H9 (cell line): ENCODE data around the gene OR5K2. TPM values are rescaled to one million over a fixed set of nuclear protein-coding genes. Genes with fewer than 3 reads are reported as not detected.

ENCODE experiments used
- DNase-seq: peaks from one replicate; pipeline ENCODE4 v3.0.0-alpha.2; 2017
- H2AFZ ChIP-seq: one replicate; pipeline ENCODE4 v1.6.1; 2013; ENCODE audit warnings: mild to moderate bottlenecking, low read length, control low read depth, moderate library complexity
- H2AK5ac ChIP-seq: 2 replicates; pipeline ENCODE4 v1.6.1; 2013; ENCODE audit warnings: low read length, control low read depth, mixed read lengths; ENCODE audit not compliant: insufficient read length
- H2BK120ac ChIP-seq: one replicate; pipeline ENCODE4 v1.6.1; 2013; ENCODE audit warnings: low read depth, mild to moderate bottlenecking, low read length, control low read depth, inconsistent platforms; ENCODE audit not compliant: poor library complexity, severe bottlenecking
- H2BK12ac ChIP-seq: 2 replicates; pipeline ENCODE4 v1.6.1; 2013; ENCODE audit warnings: low read length, control low read depth, mixed read lengths, low read depth; ENCODE audit not compliant: insufficient read length
- H2BK15ac ChIP-seq: 2 replicates; pipeline ENCODE4 v1.6.1; 2013; ENCODE audit warnings: low read depth, low read length, control low read depth
- H2BK20ac ChIP-seq: one replicate; pipeline ENCODE4 v1.6.1; 2013; ENCODE audit warnings: low read depth, mild to moderate bottlenecking, low read length, control low read depth, inconsistent platforms; ENCODE audit not compliant: poor library complexity, severe bottlenecking
- H2BK5ac ChIP-seq: 2 replicates; pipeline ENCODE4 v1.6.1; 2013; ENCODE audit warnings: low read length, control low read depth, mixed read lengths; ENCODE audit not compliant: insufficient read length
- H3K14ac ChIP-seq: 2 replicates; pipeline ENCODE4 v1.6.1; 2013; ENCODE audit warnings: low read length, control low read depth; ENCODE audit not compliant: insufficient read depth
- H3K18ac ChIP-seq: 2 replicates; pipeline ENCODE4 v1.6.1; 2013; ENCODE audit warnings: low read depth, mild to moderate bottlenecking, mixed read lengths, low read length, control low read depth; ENCODE audit not compliant: insufficient read length
- H3K23ac ChIP-seq: 2 replicates; pipeline ENCODE4 v1.6.1; 2013; ENCODE audit warnings: low read length, control low read depth, mixed read lengths, low read depth; ENCODE audit not compliant: insufficient read length
- H3K23me2 ChIP-seq: 2 replicates; pipeline ENCODE4 v1.6.1; 2013; ENCODE audit warnings: low read depth, mild to moderate bottlenecking, mixed read lengths, low read length, control low read depth; ENCODE audit not compliant: insufficient read length, poor library complexity, severe bottlenecking
- H3K27ac ChIP-seq: 2 replicates; pipeline ENCODE4 v1.5.1; 2013; ENCODE audit warnings: low read length, control low read depth, mixed read lengths, low read depth; ENCODE audit not compliant: insufficient read length
- H3K27me3 ChIP-seq: 2 replicates; pipeline ENCODE4 v1.6.1; 2013; ENCODE audit warnings: low read length, control low read depth, inconsistent platforms; ENCODE audit not compliant: insufficient read depth
- H3K4ac ChIP-seq: 2 replicates; pipeline ENCODE4 v1.6.1; 2013; ENCODE audit warnings: low read depth, mild to moderate bottlenecking, control low read depth, inconsistent platforms, low read length, moderate library complexity
- H3K4me1 ChIP-seq: 2 replicates; pipeline ENCODE4 v1.6.1; 2013; ENCODE audit warnings: low read length, control low read depth, inconsistent platforms; ENCODE audit not compliant: insufficient read depth
- H3K4me2 ChIP-seq: 2 replicates; pipeline ENCODE4 v1.6.1; 2013; ENCODE audit warnings: low read length, control low read depth, mixed read lengths; ENCODE audit not compliant: insufficient read length, insufficient read depth
- H3K56ac ChIP-seq: 2 replicates; pipeline ENCODE4 v1.6.1; 2013; ENCODE audit warnings: low read depth, mild to moderate bottlenecking, mixed read lengths, low read length, control low read depth; ENCODE audit not compliant: insufficient read length
- H3K79me1 ChIP-seq: 2 replicates; pipeline ENCODE4 v1.6.1; 2013; ENCODE audit warnings: low read depth, mild to moderate bottlenecking, moderate library complexity, low read length, control low read depth, inconsistent platforms; ENCODE audit not compliant: insufficient read depth, poor library complexity, severe bottlenecking
- H3K79me2 ChIP-seq: 2 replicates; pipeline ENCODE4 v1.6.1; 2013; ENCODE audit warnings: low read length, control low read depth, inconsistent platforms; ENCODE audit not compliant: insufficient read depth
- H3K9ac ChIP-seq: 2 replicates; pipeline ENCODE4 v1.6.1; 2013; ENCODE audit warnings: low read length, control low read depth, mixed read lengths; ENCODE audit not compliant: insufficient read length; ENCODE audit errors: extremely low read depth
- H3K9me3 ChIP-seq: one replicate; pipeline ENCODE4 v1.6.1; 2013; ENCODE audit warnings: low read depth, low read length, inconsistent platforms; ENCODE audit not compliant: control insufficient read depth
- H3T11ph ChIP-seq: one replicate; pipeline ENCODE4 v1.6.1; 2013; ENCODE audit warnings: mild to moderate bottlenecking, low read length, control low read depth, inconsistent platforms
- H4K20me1 ChIP-seq: one replicate; pipeline ENCODE4 v1.6.1; 2013; ENCODE audit not compliant: control insufficient read depth, insufficient read length, insufficient read depth
- H4K5ac ChIP-seq: 2 replicates; pipeline ENCODE4 v1.6.1; 2013; ENCODE audit warnings: low read depth, mild to moderate bottlenecking, mixed read lengths, low read length, control low read depth; ENCODE audit not compliant: insufficient read length
- H4K8ac ChIP-seq: replicated peaks from 2 replicates; pipeline ENCODE4 v1.6.1; 2013; ENCODE audit warnings: low read length, control low read depth, mixed read lengths, low read depth; ENCODE audit not compliant: insufficient read length
- H4K91ac ChIP-seq: 2 replicates; pipeline ENCODE4 v1.6.1; 2013; ENCODE audit warnings: low read depth, mild to moderate bottlenecking, moderate library complexity, mixed read lengths, low read length, control low read depth; ENCODE audit not compliant: insufficient read length
- H3K27ac Mint-ChIP-seq, 3 experiments: 2 replicates in 2 of 3; 3 replicates in 1 of 3; pipeline ENCODE4 v1.8.0; 2020 to 2021; ENCODE audit warnings: mixed read lengths in 3 of 3, mild to moderate bottlenecking in 1 of 3, moderate library complexity in 1 of 3
- H3K27me3 Mint-ChIP-seq: 2 replicates; pipeline ENCODE4 v1.8.0; 2021; ENCODE audit warnings: low read depth, mild to moderate bottlenecking, moderate library complexity, mixed read lengths
- H3K36me3 Mint-ChIP-seq, 3 experiments: 2 replicates in 2 of 3; 3 replicates in 1 of 3; pipeline ENCODE4 v1.8.0; 2020 to 2021; ENCODE audit warnings: low read depth in 3 of 3, mixed read lengths in 3 of 3; ENCODE audit not compliant: insufficient read depth in 1 of 3
- H3K4me1 Mint-ChIP-seq, 2 experiments: 2 replicates each; pipeline ENCODE4 v1.8.0; 2020; ENCODE audit warnings: mixed read lengths in 2 of 2
- H3K4me3 Mint-ChIP-seq, 2 experiments: 2 replicates in 1 of 2; 3 replicates in 1 of 2; pipeline ENCODE4 v1.8.0; 2020 to 2021; ENCODE audit warnings: mild to moderate bottlenecking in 2 of 2, mixed read lengths in 2 of 2, moderate library complexity in 1 of 2
- H3K9me3 Mint-ChIP-seq, 2 experiments: 2 replicates in 1 of 2; 3 replicates in 1 of 2; pipeline ENCODE4 v1.8.0; 2020; ENCODE audit warnings: mild to moderate bottlenecking in 2 of 2, mixed read lengths in 2 of 2, moderate library complexity in 1 of 2
- CTCF ChIP-seq: fragments of 200-600 bp; sonication (generic); conservative IDR thresholded peaks from 3 replicates; pipeline ENCODE4 v1.8.0; 2021; ENCODE audit warnings: antibody characterized with exemption, mild to moderate bottlenecking
- WGBS: extraction: QIAGEN DNeasy Blood & Tissue Kit; methylation state at CpG from one replicate; pipeline ENCODE4 v1.1.7; 2013; ENCODE audit warnings: missing lambda C conversion rate, low lambda C conversion rate, mixed read lengths; ENCODE audit not compliant: insufficient read length; ENCODE audit errors: extremely low coverage; 5-methylcytosine and 5-hydroxymethylcytosine counted together
- total RNA-seq: library from RNA; stranded (reverse); gene quantifications from 2 replicates; pipeline ENCODE4 v1.2.1, GENCODE V29; 2021

The OR5K2 gene
- total RNA-seq, 1 experiment from 2014 or later: not detected

GRCh38 chr3:98542623-98543022 lies 45.1 kb downstream of the OR5K2 start:
- no peak overlapping the region for H2BK120ac ChIP-seq
- DNase-seq: no peak
- H3K27ac ChIP-seq: no peak overlapping the region
- H3T11ph ChIP-seq: no peak overlapping the region
- no peak overlapping the region for H3K4ac ChIP-seq
- Mint-ChIP-seq H3K9me3 (no peaks in the 10 kb centered on the region), H3K4me1 (peaks cover 5 to 6% of the 10 kb centered on the region in 2 experiments), H3K36me3 (no peaks in the 10 kb centered on the region), H3K27ac (no peak overlapping the region), H3K27me3 (no peaks in the 10 kb centered on the region), H3K4me3 (no peak overlapping the region)
- H2BK15ac ChIP-seq: no peak overlapping the region
- no peak for TF ChIP-seq CTCF
- H3K79me2 ChIP-seq: no peaks in the 10 kb centered on the region
- no peak overlapping the region for H2BK12ac ChIP-seq
- no peak overlapping the region for H2AFZ ChIP-seq
- H3K23ac ChIP-seq: no peak overlapping the region
- no peak overlapping the region for H3K56ac ChIP-seq
- H3K9ac ChIP-seq: no peak overlapping the region
- WGBS: no CpG with 5 or more reads among the region's 1 CpG
- H4K20me1 ChIP-seq: no peaks in the 10 kb centered on the region
- no peak overlapping the region for H4K8ac ChIP-seq
- no peaks in the 10 kb centered on the region; the same call in 1 of the 2 replicates for H3K4me1 ChIP-seq
- no peak overlapping the region for H3K18ac ChIP-seq
- no peak overlapping the region for H3K14ac ChIP-seq
- no peak overlapping the region for H4K91ac ChIP-seq
- H4K5ac ChIP-seq: no peak overlapping the region
- H3K23me2 ChIP-seq: no peaks in the 10 kb centered on the region
- no peak overlapping the region for H3K4me2 ChIP-seq
- H3K79me1 ChIP-seq: no peaks in the 10 kb centered on the region
- no peak overlapping the region for H2AK5ac ChIP-seq
- no peak overlapping the region for H2BK20ac ChIP-seq
- no peaks in the 10 kb centered on the region for H3K9me3 ChIP-seq
- H2BK5ac ChIP-seq: no peak overlapping the region
- no peaks in the 10 kb centered on the region for H3K27me3 ChIP-seq
